GM13976 (cell line): ENCODE measurements around the gene NR6A1.

ENCODE experiments used
- DNase-seq: peaks from one replicate; pipeline ENCODE4 v3.0.0; 2012; ENCODE audit warnings: low spot score
- in situ Hi-C: fragments of 300-500 bp; cut with MboI; formaldehyde crosslinking; loops from one replicate; pipeline ENCODE4 v1.12.0; 2022; ENCODE audit warnings: low sequenced_read_pairs, mixed read lengths, inconsistent platforms; ENCODE audit not compliant: unreplicated experiment
- TF ChIP-seq, protein P1 (sequence below): IDR thresholded peaks from 2 replicates; pipeline ENCODE4 v1.5.1; 2012; ENCODE audit warnings: borderline replicate concordance, mild to moderate bottlenecking; ENCODE audit not compliant: insufficient read depth; ENCODE audit errors: extremely low read depth, missing control alignments, control extremely low read depth

NR6A1 gene

DNA sequence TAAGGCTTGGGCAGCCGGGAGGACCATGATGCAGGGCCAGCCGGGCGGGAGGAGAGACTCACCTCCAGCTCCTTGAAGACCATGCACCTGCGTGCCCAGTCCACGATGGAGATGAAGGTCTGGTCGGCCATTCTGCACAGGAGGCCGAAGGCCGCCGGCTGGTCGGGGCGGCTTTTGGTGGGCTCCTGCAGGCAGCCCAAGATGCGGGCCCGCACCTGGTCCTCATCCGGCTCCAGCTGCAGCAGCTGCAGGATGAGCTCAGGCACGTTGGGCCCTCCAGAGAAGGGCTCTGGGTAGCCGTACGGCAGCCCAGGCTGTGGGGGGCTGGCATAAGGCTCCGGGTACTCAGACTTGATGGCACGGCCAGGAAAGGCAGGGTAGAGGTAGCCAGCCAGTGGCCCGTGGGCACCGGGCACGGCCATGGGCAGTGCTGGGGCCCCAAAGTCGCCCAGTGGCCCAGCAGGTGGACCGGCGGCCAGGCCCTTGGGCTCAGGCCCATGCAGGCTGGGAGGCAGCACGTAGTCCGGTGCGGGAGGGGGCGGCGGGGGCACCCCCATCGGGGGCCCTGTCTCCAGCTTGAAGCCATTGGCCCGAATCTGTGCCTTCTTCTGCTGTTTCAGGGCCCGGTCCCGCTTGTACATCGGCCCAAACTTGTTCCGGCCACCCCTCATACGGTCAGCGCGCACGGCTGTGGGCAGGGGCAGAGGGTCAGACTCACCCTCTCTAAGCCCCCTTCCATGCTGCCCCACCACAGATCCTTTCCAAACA lies 270.9 kb downstream of the NR6A1 start:
- TF ChIP-seq, protein P1, sequence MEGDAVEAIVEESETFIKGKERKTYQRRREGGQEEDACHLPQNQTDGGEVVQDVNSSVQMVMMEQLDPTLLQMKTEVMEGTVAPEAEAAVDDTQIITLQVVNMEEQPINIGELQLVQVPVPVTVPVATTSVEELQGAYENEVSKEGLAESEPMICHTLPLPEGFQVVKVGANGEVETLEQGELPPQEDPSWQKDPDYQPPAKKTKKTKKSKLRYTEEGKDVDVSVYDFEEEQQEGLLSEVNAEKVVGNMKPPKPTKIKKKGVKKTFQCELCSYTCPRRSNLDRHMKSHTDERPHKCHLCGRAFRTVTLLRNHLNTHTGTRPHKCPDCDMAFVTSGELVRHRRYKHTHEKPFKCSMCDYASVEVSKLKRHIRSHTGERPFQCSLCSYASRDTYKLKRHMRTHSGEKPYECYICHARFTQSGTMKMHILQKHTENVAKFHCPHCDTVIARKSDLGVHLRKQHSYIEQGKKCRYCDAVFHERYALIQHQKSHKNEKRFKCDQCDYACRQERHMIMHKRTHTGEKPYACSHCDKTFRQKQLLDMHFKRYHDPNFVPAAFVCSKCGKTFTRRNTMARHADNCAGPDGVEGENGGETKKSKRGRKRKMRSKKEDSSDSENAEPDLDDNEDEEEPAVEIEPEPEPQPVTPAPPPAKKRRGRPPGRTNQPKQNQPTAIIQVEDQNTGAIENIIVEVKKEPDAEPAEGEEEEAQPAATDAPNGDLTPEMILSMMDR, result no peak
- no peak for DNase-seq
- in situ Hi-C loops, result no loop called here

DNA sequence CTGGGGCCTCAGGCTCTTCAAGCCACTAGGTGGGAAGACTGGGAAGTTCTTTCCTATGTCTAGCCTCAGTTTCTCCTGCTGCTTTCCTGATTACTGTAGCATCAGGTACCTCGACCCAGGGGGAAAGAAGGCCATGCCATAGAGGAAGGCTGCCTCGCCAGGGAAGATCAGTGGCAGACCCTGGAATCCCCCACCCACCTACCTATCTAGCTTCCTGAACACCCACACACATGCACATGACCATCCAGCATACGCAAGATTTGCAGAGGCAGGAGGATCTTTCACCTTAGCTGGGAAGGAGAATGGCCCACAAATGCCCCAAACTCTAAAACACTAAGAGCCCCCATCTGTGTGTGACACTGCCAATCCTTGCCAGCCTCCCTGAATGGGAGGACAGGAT lies 271.9 kb downstream of the NR6A1 start:
- no peak for DNase-seq
- TF ChIP-seq, protein P1, result no peak
- in situ Hi-C loops, result no loop called here

DNA sequence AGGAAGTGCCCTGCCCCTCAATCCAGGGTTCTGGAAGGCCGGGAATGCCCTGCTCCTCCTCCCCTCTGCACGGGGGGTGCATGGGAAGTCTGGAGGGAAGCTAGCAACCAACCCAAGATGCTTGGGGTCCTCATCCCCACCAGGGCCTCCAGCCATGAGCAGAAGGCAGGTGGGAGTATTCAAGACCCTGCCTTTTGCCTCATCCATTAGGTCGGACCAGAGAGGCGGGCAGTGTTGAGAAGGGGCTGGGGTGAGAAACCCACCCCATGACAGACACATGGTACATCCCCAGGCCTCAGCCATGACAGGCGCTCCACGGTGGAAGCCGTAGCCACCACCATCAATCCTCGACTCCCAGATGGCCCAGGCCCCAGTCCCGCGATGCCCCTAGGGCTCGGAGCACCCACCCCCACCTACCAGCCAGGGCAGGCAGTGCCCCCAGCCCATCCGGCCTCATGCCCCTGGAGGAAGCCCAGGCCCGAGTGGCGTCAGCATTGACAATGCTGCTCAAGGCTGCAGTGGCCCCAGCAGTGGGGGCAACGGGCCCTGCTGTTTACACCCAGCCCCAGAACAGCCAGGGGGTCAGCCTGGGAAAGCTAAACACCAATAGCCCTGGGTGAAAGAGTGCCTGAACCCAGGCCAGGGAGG lies 272.5 kb downstream of the NR6A1 start:
- TF ChIP-seq, protein P1, result no peak
- in situ Hi-C loops, result no loop called here
- no peak for DNase-seq

DNA sequence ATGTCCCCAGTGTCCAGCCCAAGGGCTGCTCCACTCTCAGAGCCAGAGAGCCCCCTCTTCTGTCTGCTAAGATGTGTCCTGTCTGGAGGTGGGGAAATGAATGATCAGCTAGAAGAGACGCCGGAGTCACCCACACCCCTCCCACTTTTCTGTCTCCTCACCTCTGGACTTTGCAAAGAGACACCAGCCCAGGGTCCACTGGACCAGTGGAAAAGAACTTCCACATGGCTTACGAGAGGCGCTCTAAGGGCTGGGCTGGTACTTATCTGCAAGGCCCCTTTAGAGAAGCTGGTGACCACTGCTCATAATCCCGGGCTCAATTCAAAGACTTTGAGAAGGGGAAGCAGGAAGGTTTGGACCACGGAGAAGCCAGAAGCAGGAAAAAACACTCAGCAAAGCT lies 273.1 kb downstream of the NR6A1 start:
- DNase-seq, result no peak
- TF ChIP-seq, protein P1, result no peak
- in situ Hi-C loops, result no loop called here

DNA sequence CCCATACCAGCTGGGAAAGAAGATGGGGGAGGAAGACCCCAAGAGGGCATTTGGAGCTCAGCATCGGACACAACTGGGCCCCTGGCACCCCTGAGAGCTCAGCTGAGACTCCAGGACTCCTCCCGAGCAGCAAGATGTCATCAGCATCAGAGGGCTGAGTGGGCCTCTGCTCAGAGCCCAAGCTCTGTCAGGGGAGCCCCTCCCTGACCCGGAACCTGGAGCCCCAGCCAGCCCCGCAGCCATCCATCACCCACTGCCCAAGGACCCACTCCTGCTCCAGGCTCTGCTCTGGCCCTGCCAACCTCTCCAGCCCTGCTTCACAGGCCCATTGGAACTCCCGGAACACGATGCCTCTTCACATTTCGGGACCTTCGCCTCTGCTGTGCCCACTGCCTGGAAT lies 273.7 kb downstream of the NR6A1 start:
- TF ChIP-seq, protein P1, result no peak
- in situ Hi-C loops, result no loop called here
- no peak for DNase-seq

DNA sequence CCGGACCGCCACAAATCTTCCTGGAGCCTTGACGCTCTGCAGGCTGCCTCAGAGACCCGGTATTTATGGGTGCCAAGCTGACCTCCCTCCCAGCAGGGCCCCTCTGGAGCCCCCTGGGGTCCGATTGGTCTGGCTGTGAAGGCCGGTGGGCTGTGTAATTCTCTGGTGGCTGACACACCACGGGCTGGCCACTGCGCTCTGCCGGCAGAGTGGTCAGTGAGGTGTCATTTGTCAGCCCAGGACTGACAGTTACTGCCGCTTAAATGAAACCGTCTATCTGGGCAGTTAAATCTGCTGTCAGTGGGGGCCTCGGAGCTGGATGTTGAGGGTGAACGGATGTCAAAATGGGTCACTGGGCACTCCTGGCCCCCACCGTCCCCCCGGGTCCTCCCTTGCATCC lies 274.6 kb downstream of the NR6A1 start:
- in situ Hi-C loops, result no loop called here
- DNase-seq, result no peak
- TF ChIP-seq, protein P1, result no peak
